ENCODE measurements around the gene KIN.
"Not testable (repeated sequence)": the region's sequence is repeated elsewhere in the genome, so short reads cannot be mapped to it uniquely, and the experiment has no call there.

The KIN gene

GRCh38 chr10:7787857-7788638, at the start of gene KIN, which contains the start of gene ATP5F1C:
Gene KIN, minus strand, starts transcription at chr10:7787993. Its CDS starts 60 bp downstream, at chr10:7787933.
Gene ATP5F1C, plus strand, starts transcription at chr10:7788177. Its CDS starts 31 bp downstream, at chr10:7788208.
- DNase-seq (ENCODE audit: low read depth): peak; percentile 96

- DNase-seq (ENCODE audit: low read depth): no peak
These were observed 48.8 kb upstream of the KIN start for GRCh38 chr10:7836571-7836970.

GRCh38 chr10:7834262-7834661, 46.5 kb upstream of the KIN start:
- DNase-seq (ENCODE audit: low read depth): no peak

- no peak for DNase-seq (ENCODE audit: low read depth)
These were observed 45.4 kb upstream of the KIN start for GRCh38 chr10:7833210-7833609.

GRCh38 chr10:7832060-7832459, 44.3 kb upstream of the KIN start:
- no peak for DNase-seq (ENCODE audit: low read depth)

- no peak for DNase-seq (ENCODE audit: low read depth)
These were observed 41.6 kb upstream of the KIN start for GRCh38 chr10:7829289-7829834.

GRCh38 chr10:7826971-7827370, 39.2 kb upstream of the KIN start:
- DNase-seq (ENCODE audit: low read depth): no peak

- DNase-seq (ENCODE audit: low read depth): no peak
These were observed 36.5 kb upstream of the KIN start for GRCh38 chr10:7824251-7824650.

GRCh38 chr10:7819121-7819460, 31.3 kb upstream of the KIN start:
- DNase-seq (ENCODE audit: low read depth): no peak

- peak; percentile 84 for DNase-seq (ENCODE audit: low read depth)
These were observed 30.7 kb upstream of the KIN start, which contains the start of gene TAF3 for GRCh38 chr10:7818295-7819120. Gene TAF3, plus strand, starts transcription at chr10:7818505. Its CDS starts 205 bp downstream, at chr10:7818710.

- no peak for DNase-seq (ENCODE audit: low read depth)
These were observed 30.1 kb upstream of the KIN start for GRCh38 chr10:7817984-7818294.

GRCh38 chr10:7817576-7817975, 29.8 kb upstream of the KIN start:
- no peak for DNase-seq (ENCODE audit: low read depth)

- DNase-seq (ENCODE audit: low read depth): no peak
These were observed 25.7 kb upstream of the KIN start for GRCh38 chr10:7813481-7813880.

- DNase-seq (ENCODE audit: low read depth): not testable (repeated sequence)
These were observed 23.9 kb upstream of the KIN start for GRCh38 chr10:7811743-7812142.

GRCh38 chr10:7811000-7811399, 23.2 kb upstream of the KIN start:
- no peak for DNase-seq (ENCODE audit: low read depth)

GRCh38 chr10:7810443-7810842, 22.6 kb upstream of the KIN start:
- no peak for DNase-seq (ENCODE audit: low read depth)

GRCh38 chr10:7808686-7809267, 21.0 kb upstream of the KIN start:
- no peak for DNase-seq (ENCODE audit: low read depth)

- DNase-seq (ENCODE audit: low read depth): no peak
These were observed 16.9 kb upstream of the KIN start for GRCh38 chr10:7804741-7805140.

- no peak for DNase-seq (ENCODE audit: low read depth)
These were observed 16.4 kb upstream of the KIN start for GRCh38 chr10:7804216-7804615.

- DNase-seq (ENCODE audit: low read depth): no peak
These were observed 14.8 kb upstream of the KIN start for GRCh38 chr10:7802606-7803005.

GRCh38 chr10:7797582-7797981, 9.8 kb upstream of the KIN start:
- DNase-seq (ENCODE audit: low read depth): no peak

GRCh38 chr10:7795605-7796004, 7.8 kb upstream of the KIN start:
- DNase-seq (ENCODE audit: low read depth): no peak
